GM21825 (cell line): ENCODE measurements around the gene PDE3A.

Experiments used
- ATAC-seq: cut with Tn5 transposase; IDR thresholded peaks from one replicate; pipeline ENCODE4 v1.9.1; 2021; ENCODE audit warnings: mild to moderate bottlenecking, moderate library complexity; ENCODE audit not compliant: unreplicated experiment

PDE3A gene

DNA sequence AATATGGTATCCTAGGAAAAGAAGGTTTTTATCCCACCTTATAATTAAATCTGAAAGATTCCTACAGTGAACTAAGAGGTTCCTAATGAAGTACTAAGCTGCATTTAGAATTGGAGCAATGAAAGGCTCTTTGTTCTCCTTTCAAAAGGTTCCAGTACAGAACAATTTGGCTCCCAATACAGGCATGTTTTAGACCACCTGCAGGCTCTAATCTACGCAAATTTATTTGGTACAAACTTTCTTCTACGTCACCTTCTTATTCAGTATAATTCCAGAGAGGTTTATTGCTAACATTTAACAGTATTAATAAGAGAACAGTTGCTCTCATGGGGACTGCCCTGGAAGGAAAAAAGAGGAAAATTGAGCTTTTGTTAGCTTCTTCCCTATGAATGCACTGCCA, 289.2 kb downstream of the PDE3A start:
- ATAC-seq: no peak

DNA sequence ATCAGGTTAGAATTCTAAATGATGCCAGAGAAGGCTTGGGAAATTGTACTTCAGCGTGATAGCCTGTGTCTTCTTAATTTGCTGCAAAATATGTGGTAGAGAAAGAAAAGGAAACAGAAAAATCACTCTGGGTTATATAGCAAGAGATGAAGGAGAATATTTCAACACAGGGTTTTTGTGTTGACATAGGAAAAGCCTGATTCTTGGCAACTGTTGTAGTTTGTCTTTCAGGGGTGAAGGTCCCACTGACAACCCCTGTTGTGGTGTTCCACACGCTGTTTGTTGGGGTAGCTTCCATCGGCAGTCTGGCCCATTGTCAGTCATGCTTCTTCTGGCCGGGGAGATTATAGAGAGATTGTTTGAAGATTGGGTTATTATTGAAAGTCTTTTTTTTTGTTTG, 313.0 kb downstream of the PDE3A start:
- no peak for ATAC-seq

DNA sequence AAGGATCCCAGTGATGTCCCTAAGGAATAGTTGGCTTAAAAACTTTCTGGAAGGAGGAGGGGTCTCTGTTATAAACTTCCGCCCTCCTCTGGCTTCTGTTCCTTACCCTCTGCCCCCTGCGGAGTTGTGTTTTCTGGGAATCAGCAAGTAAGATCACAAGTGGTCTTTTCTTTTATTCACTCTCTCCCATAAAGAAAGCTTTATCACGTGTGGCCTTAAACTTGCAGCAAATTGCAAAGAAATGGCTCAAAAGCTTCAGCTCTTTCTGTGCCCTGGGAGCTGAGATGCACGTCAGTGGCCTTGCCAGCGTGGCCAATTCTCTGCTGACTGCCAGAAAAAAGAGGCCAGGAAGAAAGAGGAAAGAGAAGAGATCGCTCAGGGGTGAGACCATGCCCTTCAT, 326.9 kb downstream of the PDE3A start, which contains the start of gene SLCO1C1:
TSS of gene SLCO1C1 (plus strand) at position 101 of the 400 bp plus-strand sequence. CDS start 4,245 bp downstream, outside the sequence.
- ATAC-seq: no peak

DNA sequence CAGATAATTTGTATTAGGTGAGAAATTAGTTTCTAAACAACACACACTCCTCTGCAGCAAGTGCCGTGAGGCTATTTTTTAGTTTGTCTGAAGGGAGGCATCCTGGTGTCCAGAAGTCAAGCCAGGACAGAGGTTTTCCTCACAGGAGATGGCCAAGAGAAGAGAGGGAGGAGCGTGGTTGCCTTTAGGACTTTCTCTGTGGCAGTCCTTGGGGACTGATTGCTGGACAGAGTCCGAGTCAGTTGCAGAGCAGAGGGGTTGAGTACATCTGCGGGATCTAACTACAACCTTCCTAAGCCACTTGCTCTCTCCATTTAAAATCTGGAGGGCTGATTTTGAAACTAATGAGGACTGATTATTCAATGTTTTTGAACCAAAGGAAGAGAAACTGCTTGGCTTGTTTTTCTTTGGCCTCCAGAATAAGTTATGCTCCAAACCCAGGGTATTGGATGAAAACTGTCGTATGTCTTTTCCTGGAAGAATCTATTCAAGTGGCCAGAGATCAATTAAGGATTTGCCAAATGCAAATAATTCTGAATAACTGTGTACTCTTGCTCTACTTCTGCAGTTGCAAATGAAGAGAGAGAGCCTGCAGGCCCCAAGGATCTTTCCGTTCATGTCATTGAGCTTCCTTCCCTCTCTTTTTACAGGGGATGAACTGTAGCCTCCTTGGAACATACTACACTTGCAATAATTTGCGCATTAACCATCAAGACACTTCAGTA, 328.0 kb downstream of the PDE3A start:
- ATAC-seq: no peak

DNA sequence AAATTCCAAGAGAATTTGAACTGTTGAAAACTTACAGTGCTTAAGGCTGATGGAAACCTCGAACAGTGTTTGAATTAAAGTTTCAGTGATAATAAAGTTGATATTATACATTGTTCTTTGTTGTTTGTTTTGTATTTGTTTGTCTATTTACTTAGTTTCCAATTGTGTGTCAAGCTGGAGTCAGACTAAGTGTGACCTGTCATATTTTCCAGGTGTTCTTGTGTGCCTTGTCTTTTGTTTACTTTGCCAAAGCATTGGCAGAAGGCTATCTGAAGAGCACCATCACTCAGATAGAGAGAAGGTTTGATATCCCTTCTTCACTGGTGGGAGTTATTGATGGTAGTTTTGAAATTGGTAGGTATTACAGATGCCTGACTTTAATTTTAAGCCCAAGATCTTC, 332.8 kb downstream of the PDE3A start:
- no peak for ATAC-seq

DNA sequence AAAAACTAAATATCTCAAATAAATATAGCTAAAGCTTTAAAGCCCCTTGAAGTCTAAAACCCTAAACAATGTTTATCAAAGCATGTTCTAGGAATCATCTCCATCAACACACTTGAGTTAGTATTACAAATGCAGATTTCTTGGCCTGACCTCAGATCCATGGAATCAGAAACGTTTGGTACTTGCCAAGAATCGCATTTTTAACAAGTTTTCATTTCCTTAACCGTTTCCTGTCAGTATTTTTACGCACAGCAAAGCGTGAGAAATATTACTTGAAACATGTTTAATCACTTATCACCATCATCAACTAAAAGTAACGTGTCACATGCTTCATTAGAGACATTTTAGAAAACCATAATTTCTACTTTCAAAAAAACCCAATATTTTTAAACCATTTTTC, 336.5 kb downstream of the PDE3A start:
- no peak for ATAC-seq

DNA sequence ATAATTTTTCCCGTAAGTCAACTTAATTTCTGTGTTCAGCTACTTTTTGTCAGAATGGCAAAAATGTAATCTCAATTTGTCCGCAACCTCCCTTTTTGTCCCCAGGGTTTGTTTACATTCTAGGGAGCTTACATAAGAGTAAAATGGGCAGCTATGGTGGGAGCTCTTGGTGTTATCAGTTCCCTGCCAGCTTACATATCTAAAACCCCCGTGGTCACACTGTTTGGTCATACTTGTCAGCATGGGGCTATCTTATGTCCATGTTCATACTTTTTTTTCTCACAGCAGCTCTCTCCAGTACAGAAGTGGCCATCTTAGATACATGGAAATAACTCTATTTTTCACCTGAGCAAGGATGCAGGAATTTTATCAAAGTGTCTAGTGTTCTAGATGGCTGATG, 343.5 kb downstream of the PDE3A start:
- ATAC-seq: no peak

DNA sequence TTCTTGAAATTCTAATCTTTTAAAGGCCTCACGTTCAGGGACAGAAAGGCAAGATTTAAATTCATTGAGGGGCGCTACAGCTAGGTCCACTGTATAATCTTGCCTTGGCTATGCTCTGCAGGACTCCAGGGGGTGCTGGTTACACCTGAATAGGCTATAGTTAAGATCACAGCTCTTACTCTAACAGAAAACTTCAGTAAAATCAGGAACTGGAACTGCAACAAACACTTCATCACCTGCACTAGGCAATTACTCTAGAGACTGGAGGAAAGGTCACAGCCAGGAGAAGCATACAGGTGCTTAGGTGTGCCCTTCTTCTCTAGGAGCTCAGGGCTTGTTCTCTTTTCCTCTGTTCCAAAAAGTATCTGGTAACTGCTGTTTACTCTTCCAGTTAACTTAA, 347.7 kb downstream of the PDE3A start:
- ATAC-seq: no peak

DNA sequence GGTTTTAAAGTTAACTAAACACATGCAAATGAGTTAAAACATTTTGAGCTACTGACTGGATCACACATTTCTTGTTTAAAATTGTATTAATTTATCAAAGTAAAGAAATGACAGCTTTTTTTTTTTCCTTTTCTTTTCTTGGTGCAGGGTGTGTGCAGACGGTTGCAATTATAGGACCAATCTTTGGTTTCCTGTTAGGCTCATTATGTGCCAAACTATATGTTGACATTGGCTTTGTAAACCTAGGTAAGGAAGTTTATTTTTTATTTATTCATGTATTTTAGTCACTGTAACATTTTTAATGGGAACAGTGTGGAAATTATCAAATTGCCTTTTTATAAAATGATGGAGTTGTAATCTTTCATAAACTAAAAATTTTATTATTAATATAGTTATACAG, 348.6 kb downstream of the PDE3A start:
- ATAC-seq: no peak

DNA sequence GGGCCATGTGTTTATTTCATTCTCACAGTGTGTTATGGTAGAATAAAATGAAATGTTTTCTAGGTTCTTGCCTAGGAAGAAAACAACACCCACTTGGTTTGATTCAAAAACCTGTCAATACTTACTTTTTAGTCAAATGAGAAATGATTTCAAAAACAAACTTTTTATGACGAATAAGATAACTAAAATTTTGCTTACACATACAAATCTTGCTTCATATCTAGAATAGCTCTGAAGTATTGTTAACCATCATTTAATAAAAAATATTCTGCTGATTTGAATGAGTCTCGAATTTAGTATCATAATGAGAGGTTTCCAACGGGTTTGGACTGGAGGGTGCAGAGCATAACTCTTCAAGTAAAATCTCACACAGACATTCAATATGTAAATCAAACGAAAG, 350.0 kb downstream of the PDE3A start:
- ATAC-seq: no peak

DNA sequence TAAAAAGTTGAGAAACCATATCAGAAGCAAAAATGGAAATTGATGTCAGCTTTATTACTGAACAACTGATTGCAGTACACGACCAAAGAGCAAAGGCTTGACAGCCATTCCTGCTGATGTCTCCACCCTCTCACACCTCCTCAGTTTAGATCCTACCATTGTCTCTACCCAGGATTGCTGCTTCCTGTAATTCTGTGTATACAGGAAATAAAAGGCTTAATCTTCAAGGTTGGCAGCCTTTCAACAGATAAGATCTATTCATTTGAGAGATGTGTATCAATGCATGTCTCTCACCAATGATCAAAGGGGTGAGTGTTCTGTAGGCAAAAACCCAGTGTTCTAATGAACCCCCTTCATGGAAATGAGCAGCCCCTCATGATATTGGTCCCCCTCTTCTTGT, 353.8 kb downstream of the PDE3A start:
- no peak for ATAC-seq

DNA sequence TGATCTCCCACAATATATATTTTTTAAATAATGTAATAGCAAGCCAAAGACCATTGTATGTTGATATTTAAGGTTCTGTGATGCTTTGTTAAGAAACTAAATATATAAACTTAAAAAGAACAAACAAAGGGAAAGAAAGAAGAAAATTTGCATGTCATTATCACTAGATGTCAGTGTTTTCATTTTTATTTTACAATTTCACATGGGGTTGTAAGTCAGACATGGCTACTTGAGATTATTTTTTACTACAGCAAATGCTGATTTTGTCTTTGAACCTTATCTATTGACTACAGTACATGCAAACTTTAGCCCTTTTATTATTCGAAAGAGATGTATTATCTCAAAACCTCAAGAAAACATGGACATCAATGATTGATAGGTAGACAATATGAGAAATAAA, 362.9 kb downstream of the PDE3A start:
- ATAC-seq: no peak
